Endothelial cell of umbilical vein (primary cell): ENCODE data around the gene PEMT. TPM values are rescaled to one million over a fixed set of nuclear protein-coding genes. Genes with fewer than 3 reads are reported as not detected.

Source experiments
- BruUV-seq: library from RNA; stranded (reverse); fragments of 400-500 nt; replicated peaks from 2 replicates; lab custom pipeline; 2021; lab: Mats Ljungman, UMichigan
- CTCF ChIA-PET: fragments of 300-600, 350-600 bp; sonication (Branson Sonifier 250); formaldehyde crosslinking; loops from one replicate; lab custom pipeline; 2021; ENCODE audit warnings: antibody characterized with exemption, inconsistent platforms; lab: Charles Lee
- POLR2A ChIA-PET: fragments of 300-600, 350-600 bp; sonication (Branson Sonifier 250); formaldehyde crosslinking; loops from one replicate; lab custom pipeline; 2021; ENCODE audit warnings: antibody characterized with exemption, inconsistent platforms; lab: Charles Lee
- DNase-seq: peaks from one replicate; pipeline ENCODE4 v3.0.0-alpha.2; 2011; ENCODE audit warnings: low read depth, low spot score
- FAIRE-seq: peaks from 2 replicates; lab custom pipeline; 2011; peaks lifted over from hg19 to GRCh38; lab: Jason Lieb, UNC
- H2AFZ ChIP-seq: 2 replicates; pipeline ENCODE4 v1.6.0; 2012; ENCODE audit warnings: low read depth, low read length, control low read depth, inconsistent platforms
- H3K27ac ChIP-seq: 2 replicates; pipeline ENCODE4 v1.5.1; 2011; ENCODE audit warnings: low read depth, mild to moderate bottlenecking, control low read depth, low read length, moderate library complexity; ENCODE audit not compliant: insufficient read depth
- H3K27me3 ChIP-seq, 2 experiments: 2 replicates each; pipeline versions ENCODE4 v1.6.0 to v1.6.1; 2011; ENCODE audit warnings: low read length in 2 of 2, mixed read lengths in 1 of 2; ENCODE audit not compliant: control insufficient read depth in 2 of 2, insufficient read depth in 2 of 2
- H3K36me3 ChIP-seq, 2 experiments: 2 replicates in 1 of 2; 3 replicates in 1 of 2; pipeline ENCODE4 v1.5.1; 2011; ENCODE audit warnings: low read length in 2 of 2, mild to moderate bottlenecking in 1 of 2, moderate library complexity in 1 of 2; ENCODE audit not compliant: control insufficient read depth in 2 of 2, insufficient read depth in 2 of 2; ENCODE audit errors: extremely low read depth in 1 of 2
- H3K4me1 ChIP-seq: 3 replicates; pipeline ENCODE4 v1.5.1; 2011; ENCODE audit warnings: mild to moderate bottlenecking, low read length; ENCODE audit not compliant: control insufficient read depth, insufficient read depth; ENCODE audit errors: extremely low read depth
- H3K4me2 ChIP-seq: 2 replicates; pipeline ENCODE4 v1.6.1; 2011; ENCODE audit warnings: low read length, control low read depth, mixed read lengths; ENCODE audit not compliant: insufficient read depth
- H3K4me3 ChIP-seq, 3 experiments: fragments of 200-600 bp in 1 of 3; sonication (generic), shearing (Covaris generic) in 1 of 3; replicated peaks in 1 of 3; 2 replicates each; pipeline ENCODE4 v1.5.1; 2011 to 2016; ENCODE audit warnings: control low read depth in 3 of 3, low read length in 3 of 3, mild to moderate bottlenecking in 2 of 3, inconsistent platforms in 1 of 3, low read depth in 1 of 3, moderate library complexity in 1 of 3; ENCODE audit not compliant: insufficient read depth in 1 of 3
- H3K79me2 ChIP-seq: 2 replicates; pipeline ENCODE4 v1.6.0; 2012; ENCODE audit warnings: low read length, inconsistent platforms; ENCODE audit not compliant: control insufficient read depth, insufficient read depth
- H3K9ac ChIP-seq: replicated peaks from 2 replicates; pipeline ENCODE3; 2011; ENCODE audit warnings: low read length, control low read depth; ENCODE audit not compliant: insufficient read depth; ENCODE audit errors: extremely low read depth
- H3K9me1 ChIP-seq: replicated peaks from 3 replicates; pipeline ENCODE4 v1.6.0; 2011; ENCODE audit warnings: mild to moderate bottlenecking, low read length; ENCODE audit not compliant: control insufficient read depth, insufficient read depth; ENCODE audit errors: extremely low read depth
- H3K9me3 ChIP-seq: replicated peaks from 2 replicates; pipeline ENCODE4 v1.5.1; 2012; ENCODE audit warnings: low read length, inconsistent platforms; ENCODE audit not compliant: control insufficient read depth, insufficient read depth
- H4K20me1 ChIP-seq: replicated peaks from 2 replicates; pipeline ENCODE3; 2011; ENCODE audit warnings: mild to moderate bottlenecking, low read length; ENCODE audit not compliant: control insufficient read depth, insufficient read depth; ENCODE audit errors: extremely low read depth
- CTCF ChIP-seq, 2 donors: IDR thresholded peaks; 1 replicate in 1 of 2; 2 replicates in 1 of 2; pipeline ENCODE4 v1.5.1; 2011; ENCODE audit warnings: low read length in 2 of 2, mild to moderate bottlenecking in 2 of 2, moderate library complexity in 2 of 2, control low read depth in 1 of 2, inconsistent platforms in 1 of 2, low read depth in 1 of 2; ENCODE audit not compliant: insufficient read depth in 1 of 2; ENCODE audit errors: extremely low read depth in 1 of 2
- EZH2 ChIP-seq: IDR thresholded peaks from 2 replicates; pipeline ENCODE4 v1.6.1; 2012; ENCODE audit warnings: borderline replicate concordance, low read depth, mild to moderate bottlenecking, moderate library complexity, low read length, inconsistent platforms; ENCODE audit not compliant: severe bottlenecking
- FOS ChIP-seq: IDR thresholded peaks from 2 replicates; pipeline ENCODE4 v1.6.1; 2011; ENCODE audit warnings: mild to moderate bottlenecking, low read length, moderate library complexity, borderline replicate concordance; ENCODE audit not compliant: insufficient read depth
- GATA2 ChIP-seq: IDR thresholded peaks from 2 replicates; pipeline ENCODE4 v1.7.0; 2011; ENCODE audit warnings: low read depth, mild to moderate bottlenecking, moderate library complexity, mixed read lengths, low read length; ENCODE audit not compliant: insufficient read length, insufficient read depth
- JUN ChIP-seq: IDR thresholded peaks from 2 replicates; pipeline ENCODE4 v1.6.1; 2011; ENCODE audit warnings: borderline replicate concordance, low read depth; ENCODE audit not compliant: insufficient read length, insufficient read depth
- MYC ChIP-seq: IDR thresholded peaks from one replicate; pipeline ENCODE4 v1.6.1; 2011; ENCODE audit warnings: mild to moderate bottlenecking, low read depth, low read length
- POLR2A ChIP-seq: IDR thresholded peaks from 2 replicates; pipeline ENCODE4 v1.6.1; 2012; ENCODE audit warnings: low read depth, mild to moderate bottlenecking, control low read depth, low read length
- POLR2AphosphoS5 ChIP-seq: IDR thresholded peaks from 2 replicates; pipeline ENCODE4 v1.6.1; 2012; ENCODE audit warnings: low read depth, mild to moderate bottlenecking, control low read depth, low read length, moderate library complexity; ENCODE audit not compliant: insufficient read depth
- dilution Hi-C: fragments of 300-500 bp; cut with MboI; formaldehyde crosslinking; loops from one replicate; pipeline ENCODE4 v1.15.0; 2019; ENCODE audit warnings: low sequenced_read_pairs; ENCODE audit not compliant: extremely low pct_ligation_motif_present
- intact Hi-C: fragments of 100-400 bp; cut with micrococcal nuclease; formaldehyde crosslinking; loops from one replicate; pipeline ENCODE4 v1.10.0; 2022
- polyA plus RNA-seq, 4 experiments: library from polyadenylated mRNA; depleted of rRNA in 3 of 4; stranded (reverse) in 3 of 4; unstranded in 1 of 4; fragments of >200 nt; gene quantifications; 2 replicates each; pipeline versions ENCODE4 v1.2.1 to v1.2.3, GENCODE V29; 2011 to 2012; ENCODE audit warnings: missing spikeins in 1 of 4
- total RNA-seq: library from RNA; stranded (reverse); gene quantifications from 2 replicates; pipeline ENCODE4 v1.2.3, GENCODE V29; 2021
- TF ChIP-seq, protein P1 (sequence below): IDR thresholded peaks from 2 replicates; pipeline ENCODE4 v1.6.1; 2011; ENCODE audit not compliant: insufficient read depth, insufficient read length

The PEMT gene
- total and polyA plus RNA-seq, 2 donors (not counting 3 experiments of a cell fraction or from before 2014, with no cell fraction given) = 35.1 to 58.4 TPM

GRCh38 chr17:17581509-17581908 is 10.0 kb downstream of the PEMT start:
- BruUV-seq = no TSS peak
- no peaks in the 10 kb centered on the region for H3K4me1 ChIP-seq
- FAIRE-seq (no peak), DNase-seq (no peak)
- no peaks in the 10 kb centered on the region for H3K79me2 ChIP-seq
- dilution Hi-C loops = no loop called here
- intact Hi-C loops = no loop called here
- H3K27ac ChIP-seq = no peak overlapping the region
- no peaks in the 10 kb centered on the region for H4K20me1 ChIP-seq
- no peak overlapping the region for H2AFZ ChIP-seq
- no peaks in the 10 kb centered on the region for H3K9me3 ChIP-seq
- no peak overlapping the region for H3K4me3 ChIP-seq
- H3K4me2 ChIP-seq = no peak overlapping the region
- H3K27me3 ChIP-seq = no peaks in the 10 kb centered on the region
- H3K9me1 ChIP-seq = no peaks in the 10 kb centered on the region
- ChIA-PET CTCF (no interaction called here), POLR2A (interaction anchor here (1.2 kb wide), 1 partner anchor 85 kb away, joined by 3 read pairs; no protein-coding TSS in a partner anchor)
- TF ChIP-seq POLR2A (no peak), FOS (no peak), MYC (no peak), CTCF (IDR thresholded peaks at IDR 0.05; ENCODE audit: extremely low read depth in 1 of 2, insufficient read depth in 1 of 2, low read depth in 1 of 2, low read length in 2 of 2) (no peak), POLR2AphosphoS5 (no peak), JUN (no peak), EZH2 (no peak), GATA2 (no peak)
- TF ChIP-seq, protein P1, sequence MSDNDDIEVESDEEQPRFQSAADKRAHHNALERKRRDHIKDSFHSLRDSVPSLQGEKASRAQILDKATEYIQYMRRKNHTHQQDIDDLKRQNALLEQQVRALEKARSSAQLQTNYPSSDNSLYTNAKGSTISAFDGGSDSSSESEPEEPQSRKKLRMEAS = no peak
- H3K36me3 ChIP-seq = no peaks in the 10 kb centered on the region
- H3K9ac ChIP-seq = no peak overlapping the region
